ENCODE measurements around the gene ARHGAP40.

GRCh38 chr20:38633577-38634093, 32.0 kb downstream of the ARHGAP40 start:
- no peak for TF ChIP-seq POLR2AphosphoS5 (IDR thresholded peaks at IDR 0.05; ENCODE audit: low read depth, low read length)
- TF ChIP-seq, protein P1, sequence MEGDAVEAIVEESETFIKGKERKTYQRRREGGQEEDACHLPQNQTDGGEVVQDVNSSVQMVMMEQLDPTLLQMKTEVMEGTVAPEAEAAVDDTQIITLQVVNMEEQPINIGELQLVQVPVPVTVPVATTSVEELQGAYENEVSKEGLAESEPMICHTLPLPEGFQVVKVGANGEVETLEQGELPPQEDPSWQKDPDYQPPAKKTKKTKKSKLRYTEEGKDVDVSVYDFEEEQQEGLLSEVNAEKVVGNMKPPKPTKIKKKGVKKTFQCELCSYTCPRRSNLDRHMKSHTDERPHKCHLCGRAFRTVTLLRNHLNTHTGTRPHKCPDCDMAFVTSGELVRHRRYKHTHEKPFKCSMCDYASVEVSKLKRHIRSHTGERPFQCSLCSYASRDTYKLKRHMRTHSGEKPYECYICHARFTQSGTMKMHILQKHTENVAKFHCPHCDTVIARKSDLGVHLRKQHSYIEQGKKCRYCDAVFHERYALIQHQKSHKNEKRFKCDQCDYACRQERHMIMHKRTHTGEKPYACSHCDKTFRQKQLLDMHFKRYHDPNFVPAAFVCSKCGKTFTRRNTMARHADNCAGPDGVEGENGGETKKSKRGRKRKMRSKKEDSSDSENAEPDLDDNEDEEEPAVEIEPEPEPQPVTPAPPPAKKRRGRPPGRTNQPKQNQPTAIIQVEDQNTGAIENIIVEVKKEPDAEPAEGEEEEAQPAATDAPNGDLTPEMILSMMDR (IDR thresholded peaks at IDR 0.05), result peak; percentile 96
- TF ChIP-seq SIN3A (IDR thresholded peaks at IDR 0.05; ENCODE audit: borderline replicate concordance, insufficient read depth, low read depth, low read length), result no peak
- TF ChIP-seq REST (IDR thresholded peaks at IDR 0.05; ENCODE audit: insufficient read depth in 1 of 2, low read depth in 2 of 2, low read length in 1 of 2), result no peak
